CD4-positive, alpha-beta memory T cell (primary cell): ENCODE results near the gene PGLYRP3. TPM values are rescaled to one million over a fixed set of nuclear protein-coding genes. Genes with fewer than 3 reads are reported as not detected.
A peak's percentile ranks its signal among the peaks of the same experiment; 100 is the strongest.

Source experiments
- CTCF ChIA-PET: fragments of 350-600 bp; sonication (Branson Sonifier 250); formaldehyde crosslinking; loops from one replicate; lab custom pipeline; 2021; ENCODE audit warnings: inconsistent platforms; ENCODE audit not compliant: partially characterized antibody; lab: Charles Lee
- POLR2A ChIA-PET: fragments of 350-600 bp; sonication (Branson Sonifier 250); formaldehyde crosslinking; loops from one replicate; lab custom pipeline; 2021; ENCODE audit not compliant: partially characterized antibody; lab: Charles Lee
- DNase-seq, 5 donors: peaks; one replicate each; pipeline versions ENCODE4 v3.0.0 to v3.0.0-alpha.2; 2020 to 2022; ENCODE audit warnings: mixed read lengths in 1 of 5
- H3K27ac ChIP-seq: one replicate; pipeline ENCODE4 v1.7.0; 2013; ENCODE audit warnings: low read depth, low read length
- H3K27me3 ChIP-seq: 2 replicates; pipeline ENCODE4 v1.7.0; 2013; ENCODE audit warnings: mild to moderate bottlenecking, low read length, moderate library complexity; ENCODE audit not compliant: insufficient read depth
- H3K36me3 ChIP-seq: 2 replicates; pipeline ENCODE4 v1.7.0; 2013; ENCODE audit warnings: mild to moderate bottlenecking, low read length, moderate library complexity; ENCODE audit not compliant: insufficient read depth
- H3K4me1 ChIP-seq: 2 replicates; pipeline ENCODE4 v1.7.0; 2013; ENCODE audit warnings: mild to moderate bottlenecking, low read length, moderate library complexity; ENCODE audit not compliant: insufficient read depth
- H3K4me3 ChIP-seq, 2 donors: one replicate each; pipeline ENCODE4 v1.7.0; 2013; ENCODE audit warnings: low read length in 2 of 2, mild to moderate bottlenecking in 1 of 2
- H3K9me3 ChIP-seq, 2 donors: one replicate each; pipeline ENCODE4 v1.7.0; 2013; ENCODE audit warnings: low read length in 2 of 2, control low read depth in 1 of 2; ENCODE audit not compliant: control insufficient read depth in 1 of 2
- H3K27ac Mint-ChIP-seq, 7 donors: one replicate each; pipeline ENCODE4 v1.8.0; 2020 to 2021; ENCODE audit warnings: mixed read lengths in 7 of 7, mild to moderate bottlenecking in 6 of 7, inconsistent platforms in 3 of 7, moderate library complexity in 3 of 7
- H3K27me3 Mint-ChIP-seq, 2 donors: one replicate each; pipeline ENCODE4 v1.8.0; 2020 to 2021; ENCODE audit warnings: mixed read lengths in 2 of 2
- H3K36me3 Mint-ChIP-seq, 2 donors: one replicate each; pipeline ENCODE4 v1.8.0; 2020 to 2021; ENCODE audit warnings: mixed read lengths in 2 of 2, inconsistent platforms in 1 of 2, mild to moderate bottlenecking in 1 of 2
- H3K4me1 Mint-ChIP-seq, 4 donors: one replicate each; pipeline ENCODE4 v1.8.0; 2020 to 2021; ENCODE audit warnings: mixed read lengths in 4 of 4, mild to moderate bottlenecking in 1 of 4
- H3K4me3 Mint-ChIP-seq, 8 donors: one replicate each; pipeline ENCODE4 v1.8.0; 2020 to 2021; ENCODE audit warnings: mixed read lengths in 8 of 8, mild to moderate bottlenecking in 7 of 8, moderate library complexity in 6 of 8, inconsistent platforms in 3 of 8
- H3K9me3 Mint-ChIP-seq, 8 donors: one replicate each; pipeline ENCODE4 v1.8.0; 2020 to 2021; ENCODE audit warnings: mixed read lengths in 8 of 8, mild to moderate bottlenecking in 5 of 8, inconsistent platforms in 3 of 8, moderate library complexity in 1 of 8
- intact Hi-C: fragments of 100-400 bp; cut with micrococcal nuclease; formaldehyde crosslinking; loops from one replicate; pipeline ENCODE4 v1.15.1; 2023
- polyA plus RNA-seq, 2 donors: library from polyadenylated mRNA; unstranded; fragments of 300-500 nt; fragmentation: Illumina TruSeq; gene quantifications; one replicate each; pipeline ENCODE4 v1.2.3, GENCODE V29; 2021
- total RNA-seq, 2 experiments: library from RNA; stranded (reverse); gene quantifications; one replicate each; pipeline ENCODE4 v1.2.3, GENCODE V29; 2021

Gene PGLYRP3
- total and polyA plus RNA-seq, 4 experiments from 2014 or later = not detected

- no peak overlapping the region for H3K27ac Mint-ChIP-seq
- H3K4me1 Mint-ChIP-seq = no peaks in the 10 kb centered on the region
- no peak overlapping the region for H3K4me3 ChIP-seq
- no peak for DNase-seq
- H3K9me3 ChIP-seq = no peaks in the 10 kb centered on the region
- intact Hi-C loops = no loop called here
- H3K4me1 ChIP-seq = no peaks in the 10 kb centered on the region
- no peak overlapping the region for H3K27ac ChIP-seq
- no peaks in the 10 kb centered on the region for H3K36me3 ChIP-seq
- H3K27me3 ChIP-seq = no peaks in the 10 kb centered on the region
- peaks cover 0 to 4% (median 0%) of the 10 kb centered on the region in 8 donors for H3K9me3 Mint-ChIP-seq
- POLR2A ChIA-PET = no interaction called here
- CTCF ChIA-PET = no interaction called here
- no peaks in the 10 kb centered on the region for H3K36me3 Mint-ChIP-seq
- H3K4me3 Mint-ChIP-seq = no peak overlapping the region
- peaks cover 5 to 7% of the 10 kb centered on the region in 2 donors for H3K27me3 Mint-ChIP-seq
Measured at GRCh38 chr1:153308540-153308939, 4.2 kb downstream of the PGLYRP3 start.

GRCh38 chr1:153307221-153307600 lies 5.5 kb downstream of the PGLYRP3 start:
- no peaks in the 10 kb centered on the region for H3K9me3 Mint-ChIP-seq
- intact Hi-C loops = no loop called here
- no peak overlapping the region for H3K27ac Mint-ChIP-seq
- Histone ChIP-seq H3K4me1 (no peaks in the 10 kb centered on the region), H3K9me3 (no peaks in the 10 kb centered on the region), H3K27ac (no peak overlapping the region), H3K36me3 (no peaks in the 10 kb centered on the region), H3K4me3 (no peak overlapping the region), H3K27me3 (no peaks in the 10 kb centered on the region)
- no peaks in the 10 kb centered on the region for H3K36me3 Mint-ChIP-seq
- H3K27me3 Mint-ChIP-seq = peaks cover 3 to 6% of the 10 kb centered on the region in 2 donors
- no peak for DNase-seq
- POLR2A ChIA-PET = no interaction called here
- no peaks in the 10 kb centered on the region for H3K4me1 Mint-ChIP-seq
- CTCF ChIA-PET = no interaction called here
- no peak overlapping the region for H3K4me3 Mint-ChIP-seq

- H3K4me1 Mint-ChIP-seq = no peaks in the 10 kb centered on the region
Measured at GRCh38 chr1:153306303-153307220, 6.2 kb downstream of the PGLYRP3 start.

GRCh38 chr1:153305682-153306081 lies 7.1 kb downstream of the PGLYRP3 start:
- no peak overlapping the region for H3K4me3 Mint-ChIP-seq
- Histone ChIP-seq H3K27ac (no peak overlapping the region), H3K9me3 (no peaks in the 10 kb centered on the region), H3K4me3 (no peak overlapping the region), H3K27me3 (no peaks in the 10 kb centered on the region), H3K4me1 (no peaks in the 10 kb centered on the region), H3K36me3 (no peaks in the 10 kb centered on the region)
- no peaks in the 10 kb centered on the region for H3K9me3 Mint-ChIP-seq
- H3K4me1 Mint-ChIP-seq = no peaks in the 10 kb centered on the region
- ChIA-PET CTCF (no interaction called here), POLR2A (no interaction called here)
- H3K27ac Mint-ChIP-seq = no peak overlapping the region
- H3K27me3 Mint-ChIP-seq = peaks cover 3 to 6% of the 10 kb centered on the region in 2 donors
- H3K36me3 Mint-ChIP-seq = no peaks in the 10 kb centered on the region
- DNase-seq = no peak
- intact Hi-C loops = no loop called here

More at GRCh38 chr1:153306303-153307220, 6.2 kb downstream of the PGLYRP3 start:
- Histone ChIP-seq H3K27me3 (no peaks in the 10 kb centered on the region), H3K4me3 (no peak overlapping the region), H3K36me3 (no peaks in the 10 kb centered on the region), H3K9me3 (no peaks in the 10 kb centered on the region), H3K4me1 (no peaks in the 10 kb centered on the region), H3K27ac (no peak overlapping the region)
- Mint-ChIP-seq H3K27me3 (peaks cover 3 to 6% of the 10 kb centered on the region in 2 donors), H3K36me3 (no peaks in the 10 kb centered on the region), H3K9me3 (no peaks in the 10 kb centered on the region), H3K27ac (no peak overlapping the region), H3K4me3 (no peak overlapping the region)
- intact Hi-C loops = no loop called here
- no peak for DNase-seq
- ChIA-PET CTCF (no interaction called here), POLR2A (no interaction called here)

GRCh38 chr1:153302308-153302707 lies 10.4 kb downstream of the PGLYRP3 start:
- Histone ChIP-seq H3K36me3 (no peaks in the 10 kb centered on the region), H3K27ac (no peak overlapping the region), H3K9me3 (no peaks in the 10 kb centered on the region), H3K27me3 (no peaks in the 10 kb centered on the region), H3K4me1 (no peaks in the 10 kb centered on the region), H3K4me3 (no peak overlapping the region)
- ChIA-PET POLR2A (no interaction called here), CTCF (no interaction called here)
- no peak for DNase-seq
- intact Hi-C loops = no loop called here
- Mint-ChIP-seq H3K27ac (no peak overlapping the region), H3K4me3 (no peak overlapping the region), H3K4me1 (no peaks in the 10 kb centered on the region), H3K36me3 (no peaks in the 10 kb centered on the region), H3K9me3 (no peaks in the 10 kb centered on the region), H3K27me3 (peaks cover 1 to 2% of the 10 kb centered on the region in 2 donors)

- H3K4me3 Mint-ChIP-seq = peak overlapping the region; percentile 34 to 79 (median 70)
- H3K27ac Mint-ChIP-seq = peak overlapping the region in 5 of 7 donors; percentile 3 to 75 (median 39)
- intact Hi-C loops = no loop called here
Measured at GRCh38 chr1:153293851-153294250, 18.9 kb downstream of the PGLYRP3 start.

GRCh38 chr1:153293480-153293775 lies 19.3 kb downstream of the PGLYRP3 start:
- H3K4me1 Mint-ChIP-seq = peaks cover 14 to 36% (median 27%) of the 10 kb centered on the region in 4 donors
- Histone ChIP-seq H3K4me3 (no peak overlapping the region), H3K4me1 (peaks cover 27% of the 10 kb centered on the region), H3K27ac (no peak overlapping the region), H3K36me3 (no peaks in the 10 kb centered on the region), H3K27me3 (no peaks in the 10 kb centered on the region), H3K9me3 (no peaks in the 10 kb centered on the region)
- H3K4me3 Mint-ChIP-seq = peak overlapping the region in 5 of 8 donors; percentile 68 to 79 (median 73)
- ChIA-PET POLR2A (no interaction called here), CTCF (no interaction called here)
- H3K27ac Mint-ChIP-seq = peak overlapping the region in 2 of 7 donors; percentile 43 to 68
- peaks cover 2 to 13% of the 10 kb centered on the region in 2 donors for H3K27me3 Mint-ChIP-seq
- intact Hi-C loops = no loop called here
- H3K36me3 Mint-ChIP-seq = no peaks in the 10 kb centered on the region
- no peak for DNase-seq
- no peaks in the 10 kb centered on the region for H3K9me3 Mint-ChIP-seq

More at GRCh38 chr1:153293851-153294250, 18.9 kb downstream of the PGLYRP3 start:
- Histone ChIP-seq H3K27me3 (no peaks in the 10 kb centered on the region), H3K4me1 (peaks cover 27% of the 10 kb centered on the region), H3K27ac (no peak overlapping the region), H3K9me3 (no peaks in the 10 kb centered on the region), H3K4me3 (no peak overlapping the region), H3K36me3 (no peaks in the 10 kb centered on the region)
- H3K4me1 Mint-ChIP-seq = peaks cover 14 to 36% (median 27%) of the 10 kb centered on the region in 4 donors
- H3K27me3 Mint-ChIP-seq = peaks cover 2 to 13% of the 10 kb centered on the region in 2 donors
- DNase-seq = peak in 3 of 5 donors; percentile 6 to 14 (median 13)
- no peaks in the 10 kb centered on the region for H3K36me3 Mint-ChIP-seq
- ChIA-PET CTCF (no interaction called here), POLR2A (no interaction called here)
- H3K9me3 Mint-ChIP-seq = no peaks in the 10 kb centered on the region
